ENCODE results near the gene DUSP15. TPM values are rescaled to one million over a fixed set of nuclear protein-coding genes. Genes with fewer than 3 reads are reported as not detected.

The DUSP15 gene
- total RNA-seq, 5 donors from 2014 or later (not counting 1 experiment from before 2014, with no cell fraction given), result not detected

DNA sequence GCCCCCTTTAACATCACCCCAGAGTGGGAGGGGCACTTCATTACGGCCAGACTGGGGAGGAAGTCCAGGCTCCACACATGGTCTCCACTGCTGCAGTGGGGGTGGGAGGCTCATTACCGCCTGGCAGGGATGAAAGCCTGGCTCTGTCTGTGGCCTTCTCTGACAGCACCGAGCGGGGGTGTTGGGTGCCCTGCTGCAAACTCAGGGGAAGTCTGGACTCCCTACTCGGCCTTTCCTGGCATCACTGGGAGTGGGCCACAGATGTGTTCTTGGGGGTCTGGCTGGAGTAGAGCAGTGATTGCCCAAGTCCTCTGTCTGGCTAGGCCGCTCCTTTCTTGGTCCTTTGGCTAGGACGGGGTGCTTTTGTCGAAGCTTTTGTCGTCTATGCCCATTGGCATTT, 27.2 kb upstream of the DUSP15 start:
- H3K27me3 Mint-ChIP-seq, result peaks cover 28 to 32% of the 10 kb centered on the region in 2 donors
- Histone ChIP-seq H3K27ac (ENCODE audit: low read length) (no peak overlapping the region), H3K27me3 (replicated peaks in 1 of 2; ENCODE audit: control insufficient read depth in 2 of 2, extremely low read depth in 1 of 2, insufficient read depth in 2 of 2, low read length in 1 of 2) (peaks cover 0 to 10% of the 10 kb centered on the region in 2 experiments), H3K36me3 (ENCODE audit: control insufficient read depth in 2 of 2, extremely low read depth in 1 of 2, insufficient read depth in 1 of 2, low read length in 1 of 2) (no peaks in the 10 kb centered on the region), H3K4me1 (ENCODE audit: control insufficient read depth in 1 of 2, extremely low read depth in 1 of 2, insufficient read depth in 2 of 2, low read length in 2 of 2) (no peaks in the 10 kb centered on the region), H3K9me3 (no peaks in the 10 kb centered on the region), H3K4me3 (ENCODE audit: control insufficient read depth in 1 of 2, extremely low read depth in 1 of 2, low read length in 1 of 2) (no peak overlapping the region)
- peaks cover 0 to 3% (median 0%) of the 10 kb centered on the region in 3 donors for H3K4me1 Mint-ChIP-seq
- ChIA-PET CTCF (no interaction called here), POLR2A (no interaction called here)
- WGBS (ENCODE audit: insufficient coverage), result 90% methylated on average over 4 of the region's 9 CpGs
- no peak for ATAC-seq (replicated peaks in 1 of 4)
- DNase-seq, result no peak
- no peak overlapping the region for H3K27ac Mint-ChIP-seq
- H3K9me3 Mint-ChIP-seq, result peaks cover 0 to 3% (median 0%) of the 10 kb centered on the region in 3 donors
- no peaks in the 10 kb centered on the region for H3K36me3 Mint-ChIP-seq
- no peak overlapping the region for H3K4me3 Mint-ChIP-seq

DNA sequence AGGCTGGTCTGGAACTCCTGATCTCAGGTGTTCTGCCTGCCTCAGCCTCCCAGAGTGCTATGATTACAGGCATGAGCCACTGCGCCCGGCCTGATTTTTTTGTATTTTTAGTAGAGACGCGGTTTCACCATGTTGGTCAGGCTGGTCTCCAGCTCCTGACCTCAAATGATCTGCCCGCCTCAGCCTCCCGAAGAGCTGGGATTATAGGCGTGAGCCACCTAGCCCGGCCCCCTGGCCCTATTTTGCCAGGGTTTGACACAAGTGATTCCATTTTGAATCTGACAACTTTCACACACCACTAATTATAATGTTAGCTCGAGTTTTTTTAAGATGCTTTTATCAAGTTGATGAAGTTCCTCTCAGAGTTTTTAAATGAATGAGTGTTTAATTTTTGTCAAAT, 25.7 kb upstream of the DUSP15 start:
- Mint-ChIP-seq H3K4me3 (no peak overlapping the region), H3K9me3 (peaks cover 0 to 3% (median 0%) of the 10 kb centered on the region in 3 donors), H3K36me3 (no peaks in the 10 kb centered on the region), H3K4me1 (peaks cover 0 to 3% (median 0%) of the 10 kb centered on the region in 3 donors), H3K27ac (no peak overlapping the region), H3K27me3 (peaks cover 30 to 34% of the 10 kb centered on the region in 2 donors)
- Histone ChIP-seq H3K27ac (ENCODE audit: low read length) (no peak overlapping the region), H3K36me3 (ENCODE audit: control insufficient read depth in 2 of 2, extremely low read depth in 1 of 2, insufficient read depth in 1 of 2, low read length in 1 of 2) (no peaks in the 10 kb centered on the region), H3K4me3 (ENCODE audit: control insufficient read depth in 1 of 2, extremely low read depth in 1 of 2, low read length in 1 of 2) (no peak overlapping the region), H3K9me3 (no peaks in the 10 kb centered on the region), H3K4me1 (ENCODE audit: control insufficient read depth in 1 of 2, extremely low read depth in 1 of 2, insufficient read depth in 2 of 2, low read length in 2 of 2) (no peaks in the 10 kb centered on the region), H3K27me3 (replicated peaks in 1 of 2; ENCODE audit: control insufficient read depth in 2 of 2, extremely low read depth in 1 of 2, insufficient read depth in 2 of 2, low read length in 1 of 2) (peaks cover 0 to 8% of the 10 kb centered on the region in 2 experiments)
- ChIA-PET POLR2A (no interaction called here), CTCF (no interaction called here)
- DNase-seq, result no peak
- 96% methylated on average over 4 of the region's 9 CpGs for WGBS (ENCODE audit: insufficient coverage)
- no peak for ATAC-seq (replicated peaks in 1 of 4)

GRCh38 chr20:31894980-31895675, 24.8 kb upstream of the DUSP15 start:
- Histone ChIP-seq H3K4me3 (ENCODE audit: control insufficient read depth in 1 of 2, extremely low read depth in 1 of 2, low read length in 1 of 2) (no peak overlapping the region), H3K4me1 (ENCODE audit: control insufficient read depth in 1 of 2, extremely low read depth in 1 of 2, insufficient read depth in 2 of 2, low read length in 2 of 2) (no peaks in the 10 kb centered on the region), H3K36me3 (ENCODE audit: control insufficient read depth in 2 of 2, extremely low read depth in 1 of 2, insufficient read depth in 1 of 2, low read length in 1 of 2) (no peaks in the 10 kb centered on the region), H3K9me3 (no peaks in the 10 kb centered on the region), H3K27me3 (replicated peaks in 1 of 2; ENCODE audit: control insufficient read depth in 2 of 2, extremely low read depth in 1 of 2, insufficient read depth in 2 of 2, low read length in 1 of 2) (peaks cover 0 to 3% of the 10 kb centered on the region in 2 experiments), H3K27ac (ENCODE audit: low read length) (no peak overlapping the region)
- H3K36me3 Mint-ChIP-seq, result no peaks in the 10 kb centered on the region
- H3K4me3 Mint-ChIP-seq, result no peak overlapping the region
- peak in 3 of 4 experiments; percentile 37 to 74 (median 43) for ATAC-seq (replicated peaks in 1 of 4)
- no peak overlapping the region for H3K27ac Mint-ChIP-seq
- WGBS (ENCODE audit: insufficient coverage), result 58% methylated on average over 7 of the region's 8 CpGs
- peak in 7 of 35 experiments; percentile 9 to 45 (median 13) for DNase-seq
- peaks cover 0 to 3% (median 0%) of the 10 kb centered on the region in 3 donors for H3K4me1 Mint-ChIP-seq
- H3K27me3 Mint-ChIP-seq, result peaks cover 28 to 30% of the 10 kb centered on the region in 2 donors
- POLR2A ChIA-PET, result no interaction called here
- CTCF ChIA-PET, result no interaction called here
- peaks cover 0 to 3% (median 0%) of the 10 kb centered on the region in 3 donors for H3K9me3 Mint-ChIP-seq

DNA sequence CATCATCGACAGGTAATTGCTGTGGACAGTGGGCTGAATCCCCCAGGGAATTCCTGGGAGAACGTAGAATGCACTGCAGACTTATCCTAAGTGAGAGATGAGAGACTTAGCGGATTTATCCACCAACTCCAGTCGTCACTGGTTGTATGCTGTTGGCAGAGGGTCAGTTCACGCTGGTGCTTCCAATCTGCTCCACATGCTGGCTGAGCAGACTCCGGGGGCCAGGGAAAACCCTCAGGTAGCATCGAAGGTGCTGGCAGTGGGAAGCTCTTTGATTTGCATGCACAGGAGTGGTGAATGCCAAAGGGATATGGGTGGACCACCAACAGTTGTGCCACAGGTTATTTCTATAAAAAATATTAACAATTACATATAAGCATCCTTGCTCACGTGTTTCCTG, 20.3 kb upstream of the DUSP15 start:
- CTCF ChIA-PET, result interaction anchor here in 1 of 2 donors (0.5 to 0.6 kb wide), 2 partner anchors 130 to 217 kb away, joined by 3 to 9 read pairs; no protein-coding TSS in a partner anchor
- Mint-ChIP-seq H3K36me3 (no peaks in the 10 kb centered on the region), H3K27ac (no peak overlapping the region), H3K4me3 (no peak overlapping the region), H3K4me1 (peaks cover 0 to 3% (median 0%) of the 10 kb centered on the region in 3 donors), H3K27me3 (peaks cover 12 to 20% of the 10 kb centered on the region in 2 donors), H3K9me3 (peaks cover 0 to 3% (median 0%) of the 10 kb centered on the region in 3 donors)
- no peaks in the 10 kb centered on the region for H3K9me3 ChIP-seq
- no peak overlapping the region for H3K4me3 ChIP-seq (ENCODE audit: control insufficient read depth in 1 of 2, extremely low read depth in 1 of 2, low read length in 1 of 2)
- ATAC-seq (replicated peaks in 1 of 4) (no peak), DNase-seq (no peak)
- H3K27ac ChIP-seq (ENCODE audit: low read length), result no peak overlapping the region
- no peaks in the 10 kb centered on the region for H3K4me1 ChIP-seq (ENCODE audit: control insufficient read depth in 1 of 2, extremely low read depth in 1 of 2, insufficient read depth in 2 of 2, low read length in 2 of 2)
- H3K36me3 ChIP-seq (ENCODE audit: control insufficient read depth in 2 of 2, extremely low read depth in 1 of 2, insufficient read depth in 1 of 2, low read length in 1 of 2), result no peaks in the 10 kb centered on the region
- 76% methylated on average over 8 of the region's 8 CpGs for WGBS (ENCODE audit: insufficient coverage)
- POLR2A ChIA-PET, result no interaction called here
- H3K27me3 ChIP-seq (replicated peaks in 1 of 2; ENCODE audit: control insufficient read depth in 2 of 2, extremely low read depth in 1 of 2, insufficient read depth in 2 of 2, low read length in 1 of 2), result peaks cover 0 to 7% of the 10 kb centered on the region in 2 experiments

- Histone ChIP-seq H3K36me3 (ENCODE audit: control insufficient read depth in 2 of 2, extremely low read depth in 1 of 2, insufficient read depth in 1 of 2, low read length in 1 of 2) (no peaks in the 10 kb centered on the region), H3K4me1 (ENCODE audit: control insufficient read depth in 1 of 2, extremely low read depth in 1 of 2, insufficient read depth in 2 of 2, low read length in 2 of 2) (peaks cover 4 to 12% of the 10 kb centered on the region in 2 experiments), H3K4me3 (ENCODE audit: control insufficient read depth in 1 of 2, extremely low read depth in 1 of 2, low read length in 1 of 2) (no peak overlapping the region), H3K27me3 (replicated peaks in 1 of 2; ENCODE audit: control insufficient read depth in 2 of 2, extremely low read depth in 1 of 2, insufficient read depth in 2 of 2, low read length in 1 of 2) (peaks cover 0 to 15% of the 10 kb centered on the region in 2 experiments), H3K27ac (ENCODE audit: low read length) (no peak overlapping the region), H3K9me3 (no peaks in the 10 kb centered on the region)
- no peaks in the 10 kb centered on the region for H3K36me3 Mint-ChIP-seq
- no peak for DNase-seq
- H3K4me1 Mint-ChIP-seq, result peaks cover 16 to 19% (median 17%) of the 10 kb centered on the region in 3 donors
- ChIA-PET POLR2A (no interaction called here), CTCF (no interaction called here)
- peaks cover 11 to 20% of the 10 kb centered on the region in 2 donors for H3K27me3 Mint-ChIP-seq
- no peaks in the 10 kb centered on the region for H3K9me3 Mint-ChIP-seq
- no peak for ATAC-seq (replicated peaks in 1 of 4)
- H3K27ac Mint-ChIP-seq, result no peak overlapping the region
- no peak overlapping the region for H3K4me3 Mint-ChIP-seq
These were observed 13.5 kb upstream of the DUSP15 start for GRCh38 chr20:31883829-31884228.

DNA sequence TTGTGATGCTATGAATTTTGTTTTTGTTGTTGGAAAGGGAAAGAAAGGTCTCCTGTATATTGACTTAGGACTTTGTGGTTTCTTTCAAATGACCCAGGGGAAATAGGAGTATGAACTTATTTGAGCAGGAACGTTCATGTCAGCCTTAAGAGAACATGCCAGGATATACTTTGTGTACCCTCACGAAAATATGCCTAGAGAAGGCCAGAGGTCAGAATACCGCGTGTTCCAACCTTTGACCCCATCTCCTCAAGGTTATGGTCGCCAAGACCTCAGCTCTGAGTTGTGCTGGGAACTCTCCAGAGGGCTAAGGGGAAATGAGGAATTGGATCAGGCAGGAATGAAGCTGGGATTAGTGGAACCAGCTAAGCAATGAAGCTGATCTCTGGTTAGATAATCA, 11.6 kb upstream of the DUSP15 start:
- no peaks in the 10 kb centered on the region for H3K9me3 ChIP-seq
- POLR2A ChIA-PET, result no interaction called here
- no peak for DNase-seq
- Mint-ChIP-seq H3K9me3 (no peaks in the 10 kb centered on the region), H3K36me3 (no peaks in the 10 kb centered on the region), H3K4me3 (peak overlapping the region in 1 of 3 donors; percentile 11), H3K27me3 (peaks cover 11 to 21% of the 10 kb centered on the region in 2 donors), H3K4me1 (peaks cover 16 to 19% (median 17%) of the 10 kb centered on the region in 3 donors), H3K27ac (no peak overlapping the region)
- CTCF ChIA-PET, result interaction anchor here in 1 of 2 donors (0.6 to 1.3 kb wide), 2 partner anchors 11 to 70 kb away, joined by 4 to 5 read pairs; partner anchors contain the start of gene PDRG1
- no peak overlapping the region for H3K27ac ChIP-seq (ENCODE audit: low read length)
- H3K36me3 ChIP-seq (ENCODE audit: control insufficient read depth in 2 of 2, extremely low read depth in 1 of 2, insufficient read depth in 1 of 2, low read length in 1 of 2), result no peaks in the 10 kb centered on the region
- 60% methylated on average over 1 of the region's 5 CpGs for WGBS (ENCODE audit: insufficient coverage)
- peaks cover 4 to 12% of the 10 kb centered on the region in 2 experiments for H3K4me1 ChIP-seq (ENCODE audit: control insufficient read depth in 1 of 2, extremely low read depth in 1 of 2, insufficient read depth in 2 of 2, low read length in 2 of 2)
- ATAC-seq (replicated peaks in 1 of 4), result no peak
- peaks cover 3 to 17% of the 10 kb centered on the region in 2 experiments for H3K27me3 ChIP-seq (replicated peaks in 1 of 2; ENCODE audit: control insufficient read depth in 2 of 2, extremely low read depth in 1 of 2, insufficient read depth in 2 of 2, low read length in 1 of 2)
- no peak overlapping the region for H3K4me3 ChIP-seq (ENCODE audit: control insufficient read depth in 1 of 2, extremely low read depth in 1 of 2, low read length in 1 of 2)
